DMS53 (cell line): ENCODE measurements around the gene C1QTNF3.
A peak's percentile ranks its signal among the peaks of the same experiment; 100 is the strongest.

ENCODE experiments used
- DNase-seq: peaks from one replicate; lab custom pipeline; 2025; lab: John Stamatoyannopoulos, UW

Gene C1QTNF3

GRCh38 chr5:34022121-34022705, 20.8 kb downstream of the C1QTNF3 start:
- DNase-seq: no peak

GRCh38 chr5:34021334-34021733, 21.7 kb downstream of the C1QTNF3 start:
- DNase-seq: no peak

GRCh38 chr5:34020726-34021125, 22.3 kb downstream of the C1QTNF3 start:
- DNase-seq: no peak

- DNase-seq: no peak
Observed at GRCh38 chr5:34017254-34017653, 25.8 kb downstream of the C1QTNF3 start.

GRCh38 chr5:34016750-34017149, 26.3 kb downstream of the C1QTNF3 start:
- no peak for DNase-seq

- DNase-seq: no peak
Observed at GRCh38 chr5:34016222-34016621, 26.8 kb downstream of the C1QTNF3 start.

GRCh38 chr5:34015120-34015822, 27.7 kb downstream of the C1QTNF3 start:
- no peak for DNase-seq

GRCh38 chr5:34014626-34015025, 28.4 kb downstream of the C1QTNF3 start:
- DNase-seq: no peak

- no peak for DNase-seq
Observed at GRCh38 chr5:34013547-34013946, 29.5 kb downstream of the C1QTNF3 start.

- DNase-seq: peak; percentile 13
Observed at GRCh38 chr5:34012791-34013190, 30.2 kb downstream of the C1QTNF3 start.

GRCh38 chr5:34011536-34011935, 31.5 kb downstream of the C1QTNF3 start:
- DNase-seq: no peak

GRCh38 chr5:34010146-34010545, 32.9 kb downstream of the C1QTNF3 start:
- peak; percentile 9 for DNase-seq

GRCh38 chr5:34009610-34010009, 33.4 kb downstream of the C1QTNF3 start:
- no peak for DNase-seq

- peak; percentile 37 for DNase-seq
Observed at GRCh38 chr5:34008802-34009201, 34.2 kb downstream of the C1QTNF3 start.

GRCh38 chr5:34007621-34008600, 35.1 kb downstream of the C1QTNF3 start, which contains the start of gene AMACR:
AMACR (minus strand) TSS chr5:34008050; CDS start chr5:34008019, 31 bp downstream.
- peak; percentile 90 for DNase-seq

- DNase-seq: peak; percentile 29
Observed at GRCh38 chr5:34007201-34007620, 35.8 kb downstream of the C1QTNF3 start.

GRCh38 chr5:34005681-34006080, 37.3 kb downstream of the C1QTNF3 start:
- no peak for DNase-seq

- DNase-seq: no peak
Observed at GRCh38 chr5:34005211-34005610, 37.8 kb downstream of the C1QTNF3 start.

- no peak for DNase-seq
Observed at GRCh38 chr5:34003941-34004340, 39.1 kb downstream of the C1QTNF3 start.

GRCh38 chr5:34002629-34003328, 40.2 kb downstream of the C1QTNF3 start:
- DNase-seq: no peak

GRCh38 chr5:34001241-34001841, 41.7 kb downstream of the C1QTNF3 start:
- DNase-seq: peak; percentile 95
